ENCODE results near the gene ACSS3.

The ACSS3 gene

DNA sequence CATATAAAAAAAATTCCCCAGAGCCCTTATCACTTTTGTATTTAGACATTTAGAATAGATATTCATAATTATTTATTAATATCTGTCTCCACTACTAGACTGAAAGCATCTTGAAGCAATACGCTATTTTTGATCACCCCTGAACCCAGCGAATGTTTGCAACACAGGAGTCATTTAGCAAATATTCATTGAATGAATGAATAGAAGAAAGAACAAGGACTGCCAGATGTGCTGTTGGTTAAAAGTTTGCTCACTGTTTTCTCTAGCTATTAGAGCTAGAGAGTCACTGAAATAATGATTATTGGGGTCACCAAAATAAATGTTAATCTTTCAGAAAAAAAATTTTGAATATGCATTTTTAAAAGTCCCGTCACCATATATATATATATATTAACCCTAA, 174.3 kb downstream of the ACSS3 start:
- TF ChIP-seq TAF1 (IDR thresholded peaks at IDR 0.05; ENCODE audit: borderline replicate concordance, low read depth, low read length): no peak
- no peak for TF ChIP-seq POLR2AphosphoS5 (IDR thresholded peaks at IDR 0.05; ENCODE audit: low read depth, low read length)
- no peak for TF ChIP-seq POLR2A (IDR thresholded peaks at IDR 0.05; ENCODE audit: low read depth, low read length)
- no peak for DNase-seq (ENCODE audit: insufficient read length)
- FAIRE-seq: no peak

DNA sequence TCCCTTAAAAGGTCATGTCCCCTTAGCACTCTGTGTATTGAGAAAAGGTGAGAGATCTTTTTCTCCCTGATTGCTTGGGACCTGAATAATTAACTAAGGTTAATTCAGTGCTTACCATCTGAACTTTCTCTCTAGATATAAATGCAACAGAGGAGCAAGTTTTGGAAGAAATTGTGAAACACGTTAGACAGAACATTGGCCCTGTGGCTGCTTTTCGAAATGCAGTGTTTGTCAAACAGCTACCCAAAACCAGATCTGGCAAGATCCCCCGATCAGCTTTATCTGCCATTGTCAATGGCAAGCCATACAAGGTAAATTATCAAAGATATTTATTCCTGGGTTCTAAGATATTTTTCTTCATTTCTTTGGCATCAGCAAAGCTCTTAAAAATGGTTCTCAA, 175.5 kb downstream of the ACSS3 start:
- no peak for DNase-seq (ENCODE audit: insufficient read length)
- no peak for TF ChIP-seq TAF1 (IDR thresholded peaks at IDR 0.05; ENCODE audit: borderline replicate concordance, low read depth, low read length)
- TF ChIP-seq POLR2AphosphoS5 (IDR thresholded peaks at IDR 0.05; ENCODE audit: low read depth, low read length): no peak
- no peak for TF ChIP-seq POLR2A (IDR thresholded peaks at IDR 0.05; ENCODE audit: low read depth, low read length)
- no peak for FAIRE-seq

DNA sequence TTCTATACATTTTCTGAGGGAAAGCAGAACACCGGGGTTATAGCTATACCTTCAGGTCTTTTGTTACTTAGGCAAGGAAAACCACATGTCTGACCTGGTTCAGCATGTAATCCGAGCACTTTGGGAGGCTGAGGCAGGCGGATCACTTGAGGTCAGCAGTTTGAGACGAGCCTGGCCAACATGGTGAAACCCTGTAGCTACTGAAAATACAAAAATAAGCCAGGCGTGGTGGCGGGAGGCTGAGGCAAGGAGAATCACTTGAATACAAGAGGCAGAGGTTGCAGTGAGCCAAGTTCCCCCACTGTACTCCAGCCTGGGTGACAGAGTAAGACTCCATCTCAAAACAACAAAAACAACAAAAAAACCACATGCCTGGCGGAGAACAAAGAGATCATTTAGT, 177.6 kb downstream of the ACSS3 start:
- no peak for DNase-seq (ENCODE audit: insufficient read length)
- no peak for FAIRE-seq
- TF ChIP-seq POLR2A (IDR thresholded peaks at IDR 0.05; ENCODE audit: low read depth, low read length): no peak
- TF ChIP-seq POLR2AphosphoS5 (IDR thresholded peaks at IDR 0.05; ENCODE audit: low read depth, low read length): no peak
- no peak for TF ChIP-seq TAF1 (IDR thresholded peaks at IDR 0.05; ENCODE audit: borderline replicate concordance, low read depth, low read length)

DNA sequence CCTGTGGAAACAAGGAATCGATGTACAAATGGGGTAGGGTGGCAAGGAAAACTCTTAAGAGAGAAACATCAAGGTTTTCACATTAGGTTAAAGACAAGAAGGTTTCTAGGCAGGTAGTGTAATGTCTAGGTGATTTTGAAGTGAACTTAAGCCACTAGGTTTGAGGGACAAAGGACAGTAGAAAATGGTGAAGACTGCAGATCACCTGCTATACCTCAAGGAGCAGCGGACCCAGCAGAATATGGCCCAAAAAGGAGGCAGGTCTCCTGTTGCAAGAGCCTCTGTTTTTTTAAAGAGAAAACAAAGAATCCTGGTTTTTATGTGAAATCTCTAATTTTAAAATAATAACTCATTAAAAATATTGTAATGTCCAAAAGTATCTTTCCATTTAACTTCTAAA, 178.1 kb downstream of the ACSS3 start:
- no peak for DNase-seq (ENCODE audit: insufficient read length)
- no peak for FAIRE-seq
- TF ChIP-seq POLR2A (IDR thresholded peaks at IDR 0.05; ENCODE audit: low read depth, low read length): no peak
- TF ChIP-seq POLR2AphosphoS5 (IDR thresholded peaks at IDR 0.05; ENCODE audit: low read depth, low read length): no peak
- no peak for TF ChIP-seq TAF1 (IDR thresholded peaks at IDR 0.05; ENCODE audit: borderline replicate concordance, low read depth, low read length)

DNA sequence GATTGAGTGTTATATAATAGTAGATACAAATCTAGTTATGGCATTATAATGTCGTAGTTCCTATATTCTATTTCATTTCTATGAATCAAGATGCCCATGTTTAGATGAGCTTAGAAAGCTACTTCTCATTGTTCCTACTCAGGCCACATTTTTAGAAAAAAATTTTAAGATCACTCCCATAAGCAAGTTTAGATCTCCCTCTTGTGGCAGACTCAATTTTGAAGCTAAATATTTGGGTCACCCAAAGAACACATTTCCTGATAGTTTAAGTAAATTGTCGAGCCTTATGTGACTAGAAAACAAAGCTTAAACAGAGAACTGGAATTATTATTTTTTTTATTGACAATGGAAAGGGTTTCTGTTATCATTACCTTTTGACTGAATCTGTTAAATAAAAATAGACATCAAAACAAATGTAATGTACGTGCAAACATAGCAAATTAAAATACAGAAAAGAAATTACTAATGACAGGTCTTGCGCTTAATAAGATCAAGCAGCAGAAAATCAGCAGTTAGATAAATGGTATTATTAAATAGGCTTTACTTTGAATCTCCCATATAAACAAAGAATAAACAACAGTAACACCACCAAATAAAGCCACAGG, 180.2 kb downstream of the ACSS3 start:
- TF ChIP-seq TAF1 (IDR thresholded peaks at IDR 0.05; ENCODE audit: borderline replicate concordance, low read depth, low read length) (no peak), POLR2A (IDR thresholded peaks at IDR 0.05; ENCODE audit: low read depth, low read length) (no peak), POLR2AphosphoS5 (IDR thresholded peaks at IDR 0.05; ENCODE audit: low read depth, low read length) (no peak)
- no peak for DNase-seq (ENCODE audit: insufficient read length)

DNA sequence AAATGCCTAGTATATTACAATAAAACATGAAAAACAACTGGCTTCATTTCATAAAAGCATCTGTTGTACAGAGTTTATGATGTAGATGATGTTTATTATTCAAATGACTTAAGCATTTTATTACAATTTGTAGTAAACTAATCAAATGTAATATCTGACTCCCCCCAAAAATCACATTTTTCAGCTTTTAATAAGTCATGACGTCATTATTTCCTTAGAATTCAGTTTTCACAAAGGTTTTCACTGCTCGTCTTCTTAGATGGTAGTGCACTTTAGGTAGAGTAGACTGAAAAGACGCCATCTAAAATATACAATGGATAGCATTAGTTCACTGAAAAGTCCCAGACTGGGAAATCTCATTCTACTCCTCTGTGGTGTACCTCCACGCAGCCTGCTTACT, 181.5 kb downstream of the ACSS3 start:
- FAIRE-seq: no peak
- DNase-seq (ENCODE audit: insufficient read length): no peak

More for the DNA sequence above, 180.2 kb downstream of the ACSS3 start:
- no peak for FAIRE-seq

DNA sequence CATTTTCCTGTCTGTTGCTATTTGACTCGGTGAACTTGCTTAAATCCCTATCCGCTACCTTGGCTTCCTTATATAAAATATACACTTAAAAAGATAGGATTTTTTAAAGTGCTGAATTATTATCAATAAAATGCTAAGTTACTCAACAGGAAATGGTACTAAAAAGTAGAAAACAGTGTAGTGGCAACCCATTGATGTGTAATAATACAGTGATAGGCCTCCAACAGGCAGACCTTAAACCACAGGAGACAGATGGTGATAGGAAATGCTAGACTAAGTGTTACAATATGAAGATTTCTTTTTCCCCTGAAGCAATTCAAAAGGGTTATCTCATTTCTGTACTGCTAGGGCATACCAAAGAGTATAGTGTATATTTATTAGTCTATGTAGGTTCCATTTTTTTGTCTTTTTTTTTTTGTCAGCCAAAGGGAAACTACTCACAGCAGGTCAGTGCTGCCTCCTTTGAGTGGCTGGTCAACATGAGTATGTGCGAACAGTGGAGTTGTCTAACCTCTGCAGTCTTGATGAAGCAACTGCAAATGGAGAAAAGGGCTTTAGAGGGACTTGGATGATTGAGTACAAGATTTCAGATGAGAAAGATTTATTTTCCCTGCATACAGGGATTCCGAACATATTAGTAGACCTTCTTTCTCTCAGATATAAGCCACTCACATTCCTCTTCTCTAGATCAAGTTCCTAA, 183.8 kb downstream of the ACSS3 start:
- DNase-seq (ENCODE audit: insufficient read length) (no peak), FAIRE-seq (no peak)
- TF ChIP-seq POLR2AphosphoS5 (IDR thresholded peaks at IDR 0.05; ENCODE audit: low read depth, low read length) (no peak), POLR2A (IDR thresholded peaks at IDR 0.05; ENCODE audit: low read depth, low read length) (no peak), TAF1 (IDR thresholded peaks at IDR 0.05; ENCODE audit: borderline replicate concordance, low read depth, low read length) (no peak)

More for the DNA sequence above, 181.5 kb downstream of the ACSS3 start:
- no peak for TF ChIP-seq TAF1 (IDR thresholded peaks at IDR 0.05; ENCODE audit: borderline replicate concordance, low read depth, low read length)
- TF ChIP-seq POLR2AphosphoS5 (IDR thresholded peaks at IDR 0.05; ENCODE audit: low read depth, low read length): no peak
- no peak for TF ChIP-seq POLR2A (IDR thresholded peaks at IDR 0.05; ENCODE audit: low read depth, low read length)

DNA sequence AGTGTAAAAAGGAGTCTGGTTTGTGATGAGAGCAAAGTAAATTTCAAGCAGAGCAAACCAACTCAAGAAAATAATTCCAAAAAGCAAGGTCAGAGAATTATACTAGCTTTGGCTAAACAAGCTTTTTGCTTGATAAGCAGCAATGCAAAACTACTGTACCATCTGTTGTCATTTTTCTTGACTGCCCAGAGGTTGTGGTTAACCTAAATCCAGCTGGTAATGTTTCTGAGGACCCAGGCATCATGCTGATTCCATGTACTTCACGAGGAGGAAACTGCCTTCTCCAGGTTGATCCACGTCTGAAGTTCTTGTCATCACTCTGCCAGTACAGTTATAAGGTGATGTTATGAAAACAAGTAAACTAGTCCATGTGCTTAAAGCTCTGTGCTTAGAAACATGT, 185.2 kb downstream of the ACSS3 start:
- FAIRE-seq (no peak), DNase-seq (ENCODE audit: insufficient read length) (no peak)
- TF ChIP-seq POLR2A (IDR thresholded peaks at IDR 0.05; ENCODE audit: low read depth, low read length): no peak
- TF ChIP-seq TAF1 (IDR thresholded peaks at IDR 0.05; ENCODE audit: borderline replicate concordance, low read depth, low read length): no peak
- no peak for TF ChIP-seq POLR2AphosphoS5 (IDR thresholded peaks at IDR 0.05; ENCODE audit: low read depth, low read length)

DNA sequence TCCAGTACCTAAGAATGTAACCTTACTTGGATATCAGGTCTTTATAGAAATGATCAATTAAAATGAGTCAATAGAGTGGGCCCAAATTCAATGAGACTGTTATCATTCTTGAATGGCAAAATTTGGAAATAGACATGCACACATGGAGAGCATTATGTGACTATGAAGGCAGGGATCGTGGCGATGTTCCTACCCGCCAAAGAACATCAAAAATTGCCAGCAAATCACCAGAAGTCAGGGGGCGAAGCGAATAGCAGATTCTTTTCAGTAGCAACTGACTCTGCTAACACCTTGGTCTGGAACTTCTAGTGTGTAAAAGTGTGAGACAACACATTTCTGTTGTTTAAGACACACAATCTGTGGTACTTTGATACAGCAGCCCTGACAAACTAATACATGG, 192.5 kb downstream of the ACSS3 start:
- no peak for FAIRE-seq
- no peak for DNase-seq (ENCODE audit: insufficient read length)
- TF ChIP-seq POLR2AphosphoS5 (IDR thresholded peaks at IDR 0.05; ENCODE audit: low read depth, low read length) (no peak), TAF1 (IDR thresholded peaks at IDR 0.05; ENCODE audit: borderline replicate concordance, low read depth, low read length) (no peak), POLR2A (IDR thresholded peaks at IDR 0.05; ENCODE audit: low read depth, low read length) (no peak)

DNA sequence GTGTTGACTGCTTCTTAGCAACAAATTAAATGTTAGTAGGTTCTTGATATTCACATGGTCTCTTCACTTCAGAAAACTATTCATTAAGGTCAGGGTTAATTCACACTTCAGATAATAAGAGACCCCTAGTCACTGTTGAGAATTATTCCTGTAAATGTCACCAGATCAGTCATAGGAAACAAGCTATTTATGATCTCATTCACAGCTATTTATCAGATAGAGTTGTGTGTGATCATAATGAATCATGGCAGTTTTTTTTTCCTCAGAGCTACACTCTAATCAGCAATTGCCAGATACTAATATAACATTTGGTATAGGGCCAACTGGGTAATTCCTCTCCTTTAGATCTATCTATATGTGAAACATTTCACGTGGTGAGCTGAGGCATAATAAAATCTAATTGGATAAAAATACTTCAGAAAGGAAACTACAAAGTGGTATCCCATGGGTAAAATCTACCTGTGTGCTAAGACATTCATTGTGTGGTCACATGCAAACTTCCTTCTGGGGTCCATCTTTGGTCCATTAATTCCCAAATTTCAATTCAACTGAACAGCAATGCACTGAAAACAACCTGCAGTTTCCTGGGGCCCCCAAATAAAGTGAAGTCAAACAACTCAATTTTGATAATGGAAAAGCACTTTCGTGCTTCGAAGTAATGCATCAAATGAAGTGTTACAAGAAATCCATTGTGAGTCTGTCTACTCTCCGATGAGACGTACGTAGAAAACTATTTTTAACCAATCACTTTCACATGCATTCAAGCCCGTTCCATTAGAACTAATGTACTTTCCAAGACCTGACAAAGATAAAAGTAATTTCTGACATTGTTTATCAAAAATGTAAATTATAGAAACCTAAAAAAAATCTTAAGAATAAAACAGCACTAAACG, 197.0 kb downstream of the ACSS3 start:
- no peak for DNase-seq (ENCODE audit: insufficient read length)
- TF ChIP-seq TAF1 (IDR thresholded peaks at IDR 0.05; ENCODE audit: borderline replicate concordance, low read depth, low read length) (no peak), POLR2AphosphoS5 (IDR thresholded peaks at IDR 0.05; ENCODE audit: low read depth, low read length) (no peak)

DNA sequence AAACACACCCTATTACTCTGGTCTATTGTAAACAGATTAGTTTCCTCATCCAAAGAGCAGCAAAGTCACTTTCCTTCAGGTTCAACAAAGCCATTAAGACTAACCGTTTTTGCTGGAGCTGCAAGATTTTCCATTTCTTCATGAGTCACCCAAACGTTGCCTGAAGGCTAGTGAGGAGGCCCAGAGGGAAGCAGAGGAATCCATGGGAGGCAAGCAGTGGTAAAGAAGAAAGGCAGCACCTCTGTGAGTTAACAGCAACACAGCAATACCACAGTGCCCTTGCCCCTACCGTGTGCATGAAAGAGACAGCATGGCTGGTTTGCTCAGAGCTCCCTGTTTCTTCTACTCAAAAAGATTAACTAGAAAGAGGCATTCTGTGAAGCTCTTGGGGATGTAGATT, 206.3 kb downstream of the ACSS3 start:
- DNase-seq (ENCODE audit: insufficient read length) (no peak), FAIRE-seq (no peak)
- no peak for TF ChIP-seq POLR2AphosphoS5 (IDR thresholded peaks at IDR 0.05; ENCODE audit: low read depth, low read length)
- no peak for TF ChIP-seq POLR2A (IDR thresholded peaks at IDR 0.05; ENCODE audit: low read depth, low read length)
- no peak for TF ChIP-seq TAF1 (IDR thresholded peaks at IDR 0.05; ENCODE audit: borderline replicate concordance, low read depth, low read length)

More for the DNA sequence above, 197.0 kb downstream of the ACSS3 start:
- no peak for FAIRE-seq
